OCI-LY3 (cell line): ENCODE measurements around the gene KIFC1.
A peak's percentile ranks its signal among the peaks of the same experiment; 100 is the strongest.

Experiments
- H2AFZ ChIP-seq: fragments of 200-600, 300-600 bp; shearing (Covaris generic); 2 replicates; pipeline ENCODE4 v1.6.0; 2014; ENCODE audit warnings: antibody characterized with exemption, low read depth, low read length
- H3K27ac ChIP-seq: fragments of 200-600, 300-600 bp; sonication (generic); 2 replicates; pipeline ENCODE4 v1.5.1; 2014; ENCODE audit warnings: mild to moderate bottlenecking, low read length, moderate library complexity, mixed read lengths
- H3K27me3 ChIP-seq: fragments of 200-600, 300-600 bp; sonication (generic); 2 replicates; pipeline ENCODE4 v1.6.1; 2014; ENCODE audit warnings: low read depth, low read length, mixed read lengths
- H3K36me3 ChIP-seq: fragments of 200-600, 300-600 bp; sonication (generic); replicated peaks from 2 replicates; pipeline ENCODE3; 2014; ENCODE audit warnings: low read depth, low read length, mixed read lengths
- H3K4me1 ChIP-seq: fragments of 300-600, 200-600 bp; sonication (generic); 2 replicates; pipeline ENCODE4 v1.6.1; 2014; ENCODE audit warnings: low read length, mixed read lengths
- H3K4me2 ChIP-seq: fragments of 200-600, 300-600 bp; sonication (generic); 2 replicates; pipeline ENCODE4 v1.6.1; 2014; ENCODE audit warnings: low read length, mixed read lengths
- H3K4me3 ChIP-seq: fragments of 300-600, 200-600 bp; sonication (generic); 2 replicates; pipeline ENCODE4 v1.5.1; 2014; ENCODE audit warnings: antibody characterized with exemption, mild to moderate bottlenecking, low read length, moderate library complexity
- H3K79me2 ChIP-seq: fragments of 300-600, 200-600 bp; shearing (Covaris generic); 2 replicates; pipeline ENCODE4 v1.6.1; 2014; ENCODE audit warnings: mild to moderate bottlenecking, low read length, mixed read lengths
- H3K9ac ChIP-seq: fragments of 300-600, 200-600 bp; shearing (Covaris generic); 2 replicates; pipeline ENCODE4 v1.6.0; 2014; ENCODE audit warnings: mild to moderate bottlenecking, low read length, moderate library complexity
- H3K9me3 ChIP-seq: fragments of 200-600, 300-600 bp; shearing (Covaris generic); 2 replicates; pipeline ENCODE4 v1.6.1; 2014; ENCODE audit warnings: low read length, mixed read lengths; ENCODE audit not compliant: insufficient read depth
- H4K20me1 ChIP-seq: fragments of 200-600, 300-600 bp; sonication (generic); 2 replicates; pipeline ENCODE4 v1.6.1; 2016; ENCODE audit warnings: low read length, mixed read lengths; ENCODE audit not compliant: insufficient read depth
- EZH2phosphoT487 ChIP-seq: fragments of 200-600 bp; shearing (Covaris generic); IDR thresholded peaks from 2 replicates; pipeline ENCODE4 v1.6.1; 2018; ENCODE audit warnings: antibody characterized with exemption, mixed run types, low read depth
- TF ChIP-seq, protein P1 (sequence below): fragments of 200-600, 300-600 bp; sonication (generic); IDR thresholded peaks from 2 replicates; pipeline ENCODE4 v1.5.1; 2014; ENCODE audit warnings: antibody characterized with exemption, low read length, low read depth

The KIFC1 gene

DNA sequence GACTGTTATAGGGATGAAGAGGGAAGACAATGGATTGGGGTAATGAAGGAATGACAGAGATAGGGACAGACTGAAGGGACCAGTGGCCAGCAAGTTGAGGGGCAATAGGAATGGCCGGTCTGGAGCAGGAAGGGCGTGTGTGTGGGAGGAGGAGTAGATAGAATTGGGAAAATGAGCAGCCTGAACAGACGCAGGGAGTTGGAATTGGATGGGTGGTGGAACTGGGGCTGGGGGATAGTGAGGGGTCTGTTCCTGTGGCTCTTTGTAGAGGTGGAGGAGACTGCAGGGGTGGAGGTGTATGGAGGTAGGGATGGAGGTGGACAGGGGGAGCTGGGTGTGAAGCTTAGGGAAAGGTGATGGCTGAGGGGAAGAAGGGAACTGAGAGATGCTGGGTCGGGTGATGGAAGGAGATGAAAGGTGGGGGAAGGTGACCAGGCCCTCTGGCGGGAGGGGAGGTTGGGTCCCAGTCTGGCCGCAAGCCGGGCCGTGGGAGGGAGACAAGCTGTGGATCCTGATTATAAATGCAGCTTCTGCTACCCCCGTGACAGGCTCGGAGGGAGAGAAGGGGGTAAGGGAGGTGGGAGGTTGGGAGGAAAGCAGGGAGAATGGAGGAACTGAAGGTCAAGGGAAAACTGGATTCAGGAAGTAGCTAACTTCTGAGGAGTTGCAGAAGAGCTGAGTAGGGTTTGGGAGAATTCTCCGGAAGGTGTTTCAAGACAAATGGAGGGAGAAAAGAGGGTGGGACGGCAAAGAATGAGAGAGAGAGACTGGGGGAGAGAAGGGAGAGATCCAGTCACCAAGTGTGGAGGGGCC lies 33.4 kb downstream of the KIFC1 start:
- Histone ChIP-seq H2AFZ (0 out of 2 replicates have a peak overlapping the region, but pooled peaks have one; percentile 45), H3K27ac (peak overlapping the region; percentile 74)

DNA sequence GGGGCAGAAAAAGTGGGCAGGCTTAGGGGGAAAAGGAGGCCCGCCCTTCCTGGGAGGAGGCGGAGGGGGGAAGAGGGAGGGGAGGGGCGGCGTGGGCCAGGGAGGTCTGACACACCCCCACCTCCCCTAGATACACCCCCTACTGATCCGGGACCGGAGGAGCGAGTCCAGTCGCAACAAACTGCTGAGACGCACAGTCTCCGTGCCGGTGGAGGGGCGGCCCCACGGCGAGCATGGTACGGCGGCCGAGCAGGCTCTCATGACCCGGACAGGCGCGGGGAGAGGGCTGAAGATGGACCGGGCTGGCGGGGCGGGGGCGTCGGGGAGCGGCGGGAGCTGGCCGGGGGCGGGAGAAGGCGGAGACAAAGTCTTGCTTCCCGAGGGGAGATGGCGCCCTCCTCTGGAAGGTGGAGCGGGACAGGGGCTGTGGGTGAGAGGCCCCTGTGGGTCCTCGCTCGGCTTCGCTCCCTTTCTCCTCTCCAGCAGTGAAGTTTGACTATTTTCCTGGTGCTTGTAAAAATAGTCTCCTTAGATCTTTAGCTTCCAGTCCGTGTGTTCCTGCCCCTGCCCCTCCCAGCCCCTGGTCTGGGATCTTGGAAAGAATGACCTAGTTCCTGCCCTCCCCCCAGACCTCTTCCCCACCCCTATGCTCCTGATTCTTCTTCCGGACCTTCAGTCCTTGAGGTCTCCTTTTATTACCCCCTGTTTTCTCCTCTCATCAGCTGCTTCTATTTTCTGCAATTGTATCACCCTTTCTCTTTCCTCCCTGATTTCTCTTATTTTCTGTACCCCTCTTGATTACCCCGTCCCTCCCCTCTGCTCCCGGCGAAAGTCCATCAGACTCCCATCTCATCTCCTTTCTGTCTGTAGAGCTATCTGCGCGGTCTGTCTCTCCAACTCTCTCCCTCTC lies 34.3 kb downstream of the KIFC1 start:
- Histone ChIP-seq H3K36me3 (no peaks in the 10 kb centered on the region), H3K27me3 (0 out of 2 replicates have a peak, but pooled peaks cover 2% of the 10 kb centered on the region), H4K20me1 (no peaks in the 10 kb centered on the region), H3K79me2 (no peaks in the 10 kb centered on the region), H3K27ac (peak overlapping the region; percentile 74), H3K4me3 (peak overlapping the region; percentile 100), H3K4me1 (peaks cover 32% of the 10 kb centered on the region), H3K9ac (peak overlapping the region; percentile 99), H2AFZ (peak overlapping the region; percentile 83; the same call in 1 of the 2 replicates), H3K9me3 (no peaks in the 10 kb centered on the region), H3K4me2 (peak overlapping the region; percentile 94)
- TF ChIP-seq, protein P1, sequence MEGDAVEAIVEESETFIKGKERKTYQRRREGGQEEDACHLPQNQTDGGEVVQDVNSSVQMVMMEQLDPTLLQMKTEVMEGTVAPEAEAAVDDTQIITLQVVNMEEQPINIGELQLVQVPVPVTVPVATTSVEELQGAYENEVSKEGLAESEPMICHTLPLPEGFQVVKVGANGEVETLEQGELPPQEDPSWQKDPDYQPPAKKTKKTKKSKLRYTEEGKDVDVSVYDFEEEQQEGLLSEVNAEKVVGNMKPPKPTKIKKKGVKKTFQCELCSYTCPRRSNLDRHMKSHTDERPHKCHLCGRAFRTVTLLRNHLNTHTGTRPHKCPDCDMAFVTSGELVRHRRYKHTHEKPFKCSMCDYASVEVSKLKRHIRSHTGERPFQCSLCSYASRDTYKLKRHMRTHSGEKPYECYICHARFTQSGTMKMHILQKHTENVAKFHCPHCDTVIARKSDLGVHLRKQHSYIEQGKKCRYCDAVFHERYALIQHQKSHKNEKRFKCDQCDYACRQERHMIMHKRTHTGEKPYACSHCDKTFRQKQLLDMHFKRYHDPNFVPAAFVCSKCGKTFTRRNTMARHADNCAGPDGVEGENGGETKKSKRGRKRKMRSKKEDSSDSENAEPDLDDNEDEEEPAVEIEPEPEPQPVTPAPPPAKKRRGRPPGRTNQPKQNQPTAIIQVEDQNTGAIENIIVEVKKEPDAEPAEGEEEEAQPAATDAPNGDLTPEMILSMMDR: peak; percentile 44
- no peak for TF ChIP-seq EZH2phosphoT487

More for the DNA sequence above, 33.4 kb downstream of the KIFC1 start:
- H3K9me3 ChIP-seq: no peaks in the 10 kb centered on the region
- 0 out of 2 replicates have a peak, but pooled peaks cover 2% of the 10 kb centered on the region for H3K27me3 ChIP-seq
- peaks cover 23% of the 10 kb centered on the region for H3K4me1 ChIP-seq
- H3K79me2 ChIP-seq: no peaks in the 10 kb centered on the region
- no peak for TF ChIP-seq EZH2phosphoT487
- TF ChIP-seq, protein P1: no peak
- no peaks in the 10 kb centered on the region for H4K20me1 ChIP-seq
- peak overlapping the region; percentile 99 for H3K9ac ChIP-seq
- H3K4me2 ChIP-seq: peak overlapping the region; percentile 94
- H3K4me3 ChIP-seq: peak overlapping the region; percentile 100
- H3K36me3 ChIP-seq: no peaks in the 10 kb centered on the region

DNA sequence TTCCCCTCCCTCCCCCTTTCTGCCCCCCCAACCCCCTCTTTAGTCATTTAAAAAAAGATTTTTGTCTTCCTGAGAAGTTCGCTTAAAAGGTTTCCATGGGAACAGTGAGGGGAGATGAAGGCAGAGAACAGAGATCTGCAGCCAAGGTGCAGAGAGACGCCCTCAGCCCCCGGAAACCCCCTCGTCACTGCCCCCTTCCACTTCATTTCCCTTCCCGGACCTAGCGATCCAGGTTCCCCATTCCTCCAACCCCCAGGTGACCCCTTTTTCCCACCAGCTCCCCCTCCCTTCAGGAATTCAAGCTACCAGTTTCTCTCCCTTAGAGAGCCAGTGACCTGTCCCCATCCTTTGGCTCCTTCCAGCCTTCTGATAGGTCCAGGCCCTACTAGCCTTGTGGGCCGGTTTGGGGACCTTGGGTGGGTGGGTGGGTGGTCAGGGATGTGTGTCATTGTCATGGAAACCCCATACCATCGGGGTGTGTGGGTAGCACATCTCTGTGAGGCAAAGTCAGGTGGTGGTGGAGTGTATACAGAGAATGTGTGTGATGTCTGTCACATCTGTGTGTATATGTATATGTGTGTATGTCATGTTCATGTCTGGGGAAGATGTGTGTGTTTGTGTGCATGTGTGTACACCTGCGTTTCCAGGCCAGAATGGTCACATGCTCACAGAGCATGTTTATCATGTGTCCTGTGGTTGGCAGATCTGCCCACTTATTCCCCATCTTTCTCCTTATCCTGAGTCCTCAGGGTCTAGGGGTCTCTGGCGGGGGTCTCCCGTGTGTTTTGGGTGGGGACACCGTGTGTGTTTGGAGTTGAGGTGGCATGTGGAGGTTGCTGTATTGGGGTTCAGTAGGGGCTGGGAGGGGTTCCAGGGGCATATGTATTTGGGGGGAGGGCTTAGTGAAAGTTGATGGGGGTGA lies 35.2 kb downstream of the KIFC1 start:
- Histone ChIP-seq H3K4me3 (peak overlapping the region; percentile 100), H4K20me1 (no peaks in the 10 kb centered on the region), H3K4me2 (peak overlapping the region; percentile 94), H3K36me3 (no peaks in the 10 kb centered on the region), H3K79me2 (no peaks in the 10 kb centered on the region), H3K9ac (peak overlapping the region; percentile 99; the same call in 1 of the 2 replicates), H3K27me3 (no peaks in the 10 kb centered on the region), H2AFZ (no peak overlapping the region), H3K27ac (peak overlapping the region; percentile 74), H3K9me3 (no peaks in the 10 kb centered on the region), H3K4me1 (peaks cover 41% of the 10 kb centered on the region)
- no peak for TF ChIP-seq EZH2phosphoT487
- TF ChIP-seq, protein P1: no peak
